PFSK-1 (cell line): Measurements from ENCODE around the gene CNN2.

Experiments used
- FOXP2 ChIP-seq: optimal IDR thresholded peaks from 2 replicates; pipeline ENCODE3; 2011; ENCODE audit warnings: borderline replicate concordance, control low read depth, inconsistent platforms; ENCODE audit not compliant: insufficient read depth; ENCODE audit errors: extremely low read length, extremely low read depth
- POLR2AphosphoS5 ChIP-seq: IDR thresholded peaks from 2 replicates; pipeline ENCODE4 v1.6.1; 2012; ENCODE audit warnings: low read depth, mild to moderate bottlenecking, control low read depth, low read length, moderate library complexity
- REST ChIP-seq, 2 experiments: IDR thresholded peaks; 2 replicates each; pipeline versions ENCODE4 v1.6.1 to v1.8.0; 2011 to 2012; ENCODE audit warnings: low read depth in 2 of 2, low read length in 2 of 2, control low read depth in 1 of 2, inconsistent platforms in 1 of 2, mild to moderate bottlenecking in 1 of 2, moderate library complexity in 1 of 2; ENCODE audit not compliant: insufficient read depth in 1 of 2
- SIN3A ChIP-seq: IDR thresholded peaks from 2 replicates; pipeline ENCODE4 v1.6.1; 2012; ENCODE audit warnings: mild to moderate bottlenecking, low read length, moderate library complexity, borderline replicate concordance; ENCODE audit not compliant: insufficient read depth
- TAF1 ChIP-seq: IDR thresholded peaks from 2 replicates; pipeline ENCODE4 v1.6.1; 2012; ENCODE audit warnings: low read length, control low read depth, borderline replicate concordance; ENCODE audit not compliant: insufficient read depth

The CNN2 gene

GRCh38 chr19:989381-990081 is 36.9 kb upstream of the CNN2 start:
- TF ChIP-seq POLR2AphosphoS5 (no peak), REST (IDR thresholded peaks at IDR 0.05; ENCODE audit: insufficient read depth in 1 of 2, low read depth in 2 of 2, low read length in 2 of 2) (no peak), FOXP2 (no peak), TAF1 (no peak), SIN3A (no peak)

- no peak for TF ChIP-seq SIN3A
- no peak for TF ChIP-seq POLR2AphosphoS5
- TF ChIP-seq REST (IDR thresholded peaks at IDR 0.05; ENCODE audit: insufficient read depth in 1 of 2, low read depth in 2 of 2, low read length in 2 of 2) = no peak
- TF ChIP-seq FOXP2 = no peak
- TF ChIP-seq TAF1 = no peak
Observed at GRCh38 chr19:990119-990571, 36.3 kb upstream of the CNN2 start.

GRCh38 chr19:990746-991145 is 35.7 kb upstream of the CNN2 start:
- no peak for TF ChIP-seq REST (IDR thresholded peaks at IDR 0.05; ENCODE audit: insufficient read depth in 1 of 2, low read depth in 2 of 2, low read length in 2 of 2)
- TF ChIP-seq SIN3A = no peak
- TF ChIP-seq FOXP2 = no peak
- TF ChIP-seq TAF1 = no peak
- no peak for TF ChIP-seq POLR2AphosphoS5

GRCh38 chr19:991174-991931 is 35.1 kb upstream of the CNN2 start:
- no peak for TF ChIP-seq POLR2AphosphoS5
- no peak for TF ChIP-seq TAF1
- TF ChIP-seq REST (IDR thresholded peaks at IDR 0.05; ENCODE audit: insufficient read depth in 1 of 2, low read depth in 2 of 2, low read length in 2 of 2) = no peak
- TF ChIP-seq FOXP2 = no peak
- no peak for TF ChIP-seq SIN3A
